Esophagus squamous epithelium (tissue), 4 donors: ENCODE data around the gene RXFP4.

Experiments used
- POLR2A ChIP-seq, 4 donors: fragments of 450-650 bp; IDR thresholded peaks; one replicate each; pipeline ENCODE4 v1.6.1; 2017; ENCODE audit warnings: antibody characterized with exemption in 4 of 4, mild to moderate bottlenecking in 4 of 4, moderate library complexity in 3 of 4
- TF ChIP-seq, protein P1 (sequence below), 6 experiments: fragments of 450-650 bp in 4 of 6; fragments of 200-600 bp in 2 of 6; sonication (generic) in 2 of 6; IDR thresholded peaks; one replicate each; pipeline ENCODE4 v1.5.1; 2016 to 2019; ENCODE audit warnings: antibody characterized with exemption in 6 of 6, mild to moderate bottlenecking in 4 of 6, moderate library complexity in 4 of 6

GRCh38 chr1:155990005-155990739, 48.7 kb downstream of the RXFP4 start:
- TF ChIP-seq, protein P1, sequence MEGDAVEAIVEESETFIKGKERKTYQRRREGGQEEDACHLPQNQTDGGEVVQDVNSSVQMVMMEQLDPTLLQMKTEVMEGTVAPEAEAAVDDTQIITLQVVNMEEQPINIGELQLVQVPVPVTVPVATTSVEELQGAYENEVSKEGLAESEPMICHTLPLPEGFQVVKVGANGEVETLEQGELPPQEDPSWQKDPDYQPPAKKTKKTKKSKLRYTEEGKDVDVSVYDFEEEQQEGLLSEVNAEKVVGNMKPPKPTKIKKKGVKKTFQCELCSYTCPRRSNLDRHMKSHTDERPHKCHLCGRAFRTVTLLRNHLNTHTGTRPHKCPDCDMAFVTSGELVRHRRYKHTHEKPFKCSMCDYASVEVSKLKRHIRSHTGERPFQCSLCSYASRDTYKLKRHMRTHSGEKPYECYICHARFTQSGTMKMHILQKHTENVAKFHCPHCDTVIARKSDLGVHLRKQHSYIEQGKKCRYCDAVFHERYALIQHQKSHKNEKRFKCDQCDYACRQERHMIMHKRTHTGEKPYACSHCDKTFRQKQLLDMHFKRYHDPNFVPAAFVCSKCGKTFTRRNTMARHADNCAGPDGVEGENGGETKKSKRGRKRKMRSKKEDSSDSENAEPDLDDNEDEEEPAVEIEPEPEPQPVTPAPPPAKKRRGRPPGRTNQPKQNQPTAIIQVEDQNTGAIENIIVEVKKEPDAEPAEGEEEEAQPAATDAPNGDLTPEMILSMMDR (IDR thresholded peaks at IDR 0.05), result no peak
- TF ChIP-seq POLR2A (IDR thresholded peaks at IDR 0.05), result no peak
